Measurements from ENCODE around the gene SDK1. TPM values are rescaled to one million over a fixed set of nuclear protein-coding genes. Genes with fewer than 3 reads are reported as not detected.

SDK1 gene
- total and polyA plus RNA-seq, 2 donors (not counting 3 experiments of a cell fraction or from before 2014, with no cell fraction given) = 1.6 to 3.9 TPM

DNA sequence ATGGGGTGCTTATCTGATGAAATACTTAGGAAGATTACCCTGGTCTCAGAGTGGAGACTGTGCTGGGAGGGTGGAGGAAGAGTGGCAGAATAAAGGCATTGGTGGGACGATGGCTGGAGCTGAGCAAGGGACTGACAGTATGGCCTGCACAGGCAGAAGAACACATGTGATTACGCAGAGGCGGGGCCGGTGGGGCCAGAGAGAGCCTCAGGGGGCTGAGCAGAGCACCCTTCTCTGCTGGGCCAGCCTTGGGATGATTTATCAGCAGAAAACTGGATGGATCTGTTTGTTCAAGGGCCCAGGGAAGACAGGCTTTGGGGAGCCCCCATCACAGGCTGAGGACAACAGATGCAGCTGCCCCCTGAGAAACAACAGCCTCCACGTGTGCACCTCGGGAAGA, 272.1 kb downstream of the SDK1 start:
- no peak overlapping the region for H3K9ac ChIP-seq (replicated peaks; ENCODE audit: extremely low read depth, insufficient read depth, low read length)
- no peaks in the 10 kb centered on the region for H3K79me2 ChIP-seq (ENCODE audit: control insufficient read depth, insufficient read depth, low read length)
- dilution Hi-C loops (cut with MboI; ENCODE audit: extremely low pct_ligation_motif_present, low sequenced_read_pairs) = no loop called here
- no peaks in the 10 kb centered on the region for H3K9me3 ChIP-seq (replicated peaks; ENCODE audit: control insufficient read depth, insufficient read depth, low read length)
- H4K20me1 ChIP-seq (replicated peaks; ENCODE audit: control insufficient read depth, extremely low read depth, insufficient read depth, low read length) = no peaks in the 10 kb centered on the region
- H3K4me2 ChIP-seq (ENCODE audit: insufficient read depth, low read length) = no peak overlapping the region
- ChIA-PET CTCF (no interaction called here), POLR2A (no interaction called here)
- BruUV-seq (replicated peaks) = no TSS peak
- no peak overlapping the region for H2AFZ ChIP-seq (ENCODE audit: low read depth, low read length)
- no peak for DNase-seq (ENCODE audit: low read depth, low spot score)
- H3K27me3 ChIP-seq (ENCODE audit: control insufficient read depth in 2 of 2, insufficient read depth in 2 of 2, low read length in 2 of 2) = no peaks in the 10 kb centered on the region
- H3K27ac ChIP-seq (ENCODE audit: insufficient read depth, low read depth, low read length) = no peak overlapping the region
- TF ChIP-seq POLR2AphosphoS5 (IDR thresholded peaks at IDR 0.05; ENCODE audit: insufficient read depth, low read depth, low read length) = no peak
- no peak for FAIRE-seq
- no peaks in the 10 kb centered on the region for H3K4me1 ChIP-seq (ENCODE audit: control insufficient read depth, extremely low read depth, insufficient read depth, low read length)
- intact Hi-C loops (cut with micrococcal nuclease) = no loop called here
- H3K36me3 ChIP-seq (ENCODE audit: control insufficient read depth in 2 of 2, extremely low read depth in 1 of 2, insufficient read depth in 2 of 2, low read length in 2 of 2) = no peaks in the 10 kb centered on the region
- no peaks in the 10 kb centered on the region for H3K9me1 ChIP-seq (replicated peaks; ENCODE audit: control insufficient read depth, extremely low read depth, insufficient read depth, low read length)
- H3K4me3 ChIP-seq (replicated peaks in 1 of 3; ENCODE audit: insufficient read depth in 1 of 3, low read depth in 1 of 3, low read length in 3 of 3) = no peak overlapping the region

GRCh38 chr7:3574386-3574785, 273.3 kb downstream of the SDK1 start:
- H3K4me1 ChIP-seq (ENCODE audit: control insufficient read depth, extremely low read depth, insufficient read depth, low read length) = no peaks in the 10 kb centered on the region
- no peak for TF ChIP-seq POLR2AphosphoS5 (IDR thresholded peaks at IDR 0.05; ENCODE audit: insufficient read depth, low read depth, low read length)
- no peak for TF ChIP-seq EZH2 (IDR thresholded peaks at IDR 0.05; ENCODE audit: borderline replicate concordance, low read depth, low read length, severe bottlenecking)
- H3K27ac ChIP-seq (ENCODE audit: insufficient read depth, low read depth, low read length) = no peak overlapping the region
- intact Hi-C loops (cut with micrococcal nuclease) (no loop called here), dilution Hi-C loops (cut with MboI; ENCODE audit: extremely low pct_ligation_motif_present, low sequenced_read_pairs) (no loop called here)
- CTCF ChIA-PET = interaction anchor here (0.9 kb wide), 1 partner anchor 10 kb away, joined by 3 read pairs; no protein-coding TSS in a partner anchor
- no peaks in the 10 kb centered on the region for H4K20me1 ChIP-seq (replicated peaks; ENCODE audit: control insufficient read depth, extremely low read depth, insufficient read depth, low read length)
- no peaks in the 10 kb centered on the region for H3K36me3 ChIP-seq (ENCODE audit: control insufficient read depth in 2 of 2, extremely low read depth in 1 of 2, insufficient read depth in 2 of 2, low read length in 2 of 2)
- no peaks in the 10 kb centered on the region for H3K9me1 ChIP-seq (replicated peaks; ENCODE audit: control insufficient read depth, extremely low read depth, insufficient read depth, low read length)
- H3K27me3 ChIP-seq (ENCODE audit: control insufficient read depth in 2 of 2, insufficient read depth in 2 of 2, low read length in 2 of 2) = no peaks in the 10 kb centered on the region
- H3K9ac ChIP-seq (replicated peaks; ENCODE audit: extremely low read depth, insufficient read depth, low read length) = no peak overlapping the region
- no peak overlapping the region for H2AFZ ChIP-seq (ENCODE audit: low read depth, low read length)
- no peak overlapping the region for H3K4me3 ChIP-seq (replicated peaks in 1 of 3; ENCODE audit: insufficient read depth in 1 of 3, low read depth in 1 of 3, low read length in 3 of 3)
- H3K79me2 ChIP-seq (ENCODE audit: control insufficient read depth, insufficient read depth, low read length) = no peaks in the 10 kb centered on the region
- FAIRE-seq (no peak), DNase-seq (ENCODE audit: low read depth, low spot score) (no peak)
- no peak overlapping the region for H3K4me2 ChIP-seq (ENCODE audit: insufficient read depth, low read length)
- BruUV-seq (replicated peaks) = no TSS peak
- POLR2A ChIA-PET = no interaction called here
- H3K9me3 ChIP-seq (replicated peaks; ENCODE audit: control insufficient read depth, insufficient read depth, low read length) = no peaks in the 10 kb centered on the region

Data from endothelial cell of umbilical vein (primary cell).